GM12865 (cell line): ENCODE results near the gene KCNMB4.

ENCODE experiments used
- DNase-seq: peaks from one replicate; pipeline ENCODE4 v3.0.0; 2010; ENCODE audit warnings: low read depth
- H3K4me3 ChIP-seq: 2 replicates; pipeline ENCODE4 v1.5.1; 2011; ENCODE audit warnings: mild to moderate bottlenecking, low read depth, low read length, control low read depth
- TF ChIP-seq, protein P1 (sequence below): IDR thresholded peaks from 2 replicates; pipeline ENCODE4 v1.5.1; 2011; ENCODE audit warnings: low read length, control low read depth, low read depth, inconsistent platforms; ENCODE audit not compliant: insufficient read depth; ENCODE audit errors: missing control alignments

The KCNMB4 gene

DNA sequence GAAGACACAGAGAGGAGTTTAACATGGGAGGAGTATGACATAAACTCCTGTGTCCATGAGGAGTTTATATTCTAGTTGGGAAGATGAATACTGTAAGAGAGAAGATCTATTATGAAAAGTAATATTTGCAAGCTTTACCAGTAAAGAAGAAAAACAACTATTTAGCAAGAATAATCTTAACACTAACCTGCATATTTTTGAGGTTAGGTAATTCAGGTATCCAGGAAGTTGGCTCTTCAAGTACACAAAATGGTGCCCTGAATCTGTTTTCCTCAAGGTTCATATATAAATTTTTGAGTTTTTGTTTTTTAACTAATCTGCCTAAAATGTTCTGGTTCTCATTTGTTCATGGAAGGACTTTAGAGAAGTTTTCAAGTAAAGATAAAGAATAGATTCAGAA lies 33.9 kb upstream of the KCNMB4 start:
- no peak for DNase-seq
- H3K4me3 ChIP-seq: no peak overlapping the region
- TF ChIP-seq, protein P1, sequence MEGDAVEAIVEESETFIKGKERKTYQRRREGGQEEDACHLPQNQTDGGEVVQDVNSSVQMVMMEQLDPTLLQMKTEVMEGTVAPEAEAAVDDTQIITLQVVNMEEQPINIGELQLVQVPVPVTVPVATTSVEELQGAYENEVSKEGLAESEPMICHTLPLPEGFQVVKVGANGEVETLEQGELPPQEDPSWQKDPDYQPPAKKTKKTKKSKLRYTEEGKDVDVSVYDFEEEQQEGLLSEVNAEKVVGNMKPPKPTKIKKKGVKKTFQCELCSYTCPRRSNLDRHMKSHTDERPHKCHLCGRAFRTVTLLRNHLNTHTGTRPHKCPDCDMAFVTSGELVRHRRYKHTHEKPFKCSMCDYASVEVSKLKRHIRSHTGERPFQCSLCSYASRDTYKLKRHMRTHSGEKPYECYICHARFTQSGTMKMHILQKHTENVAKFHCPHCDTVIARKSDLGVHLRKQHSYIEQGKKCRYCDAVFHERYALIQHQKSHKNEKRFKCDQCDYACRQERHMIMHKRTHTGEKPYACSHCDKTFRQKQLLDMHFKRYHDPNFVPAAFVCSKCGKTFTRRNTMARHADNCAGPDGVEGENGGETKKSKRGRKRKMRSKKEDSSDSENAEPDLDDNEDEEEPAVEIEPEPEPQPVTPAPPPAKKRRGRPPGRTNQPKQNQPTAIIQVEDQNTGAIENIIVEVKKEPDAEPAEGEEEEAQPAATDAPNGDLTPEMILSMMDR: no peak

DNA sequence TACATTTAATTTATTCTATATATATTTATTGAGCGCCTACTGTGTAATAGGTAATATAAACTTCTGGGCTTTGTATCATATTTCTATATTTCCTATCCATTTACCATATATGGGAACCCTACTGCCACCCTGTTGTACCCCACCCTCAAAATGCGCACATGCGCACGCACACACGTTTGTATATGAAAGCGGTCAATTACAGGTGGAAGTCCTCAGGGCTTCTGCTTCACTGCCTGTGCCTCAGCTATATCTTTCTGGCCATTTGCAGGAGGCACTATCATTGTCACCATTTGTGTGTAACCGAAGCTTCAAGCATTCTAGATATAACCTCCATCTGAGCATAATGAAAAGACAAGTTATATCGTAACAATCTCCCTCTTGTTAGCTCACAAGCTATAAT lies 31.3 kb upstream of the KCNMB4 start:
- no peak for DNase-seq
- TF ChIP-seq, protein P1: no peak
- no peak overlapping the region for H3K4me3 ChIP-seq

DNA sequence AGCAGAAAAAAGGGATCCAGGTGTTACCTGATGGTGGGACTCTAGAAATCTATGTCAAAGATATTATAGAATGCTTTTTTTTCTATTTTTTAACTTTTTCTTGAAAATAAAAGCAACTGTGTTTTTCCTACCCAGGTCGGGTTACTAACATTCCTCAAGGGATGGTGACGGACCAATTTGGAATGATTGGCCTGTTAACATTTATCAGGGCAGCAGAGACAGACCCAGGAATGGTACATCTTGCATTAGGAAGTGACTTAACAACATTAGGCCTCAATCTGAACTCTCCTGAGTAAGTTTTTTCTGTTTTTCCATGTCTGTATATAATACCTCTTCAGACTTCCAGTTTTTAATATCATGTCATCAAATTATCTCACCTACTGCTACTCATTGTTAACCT lies 27.6 kb upstream of the KCNMB4 start:
- TF ChIP-seq, protein P1: no peak
- H3K4me3 ChIP-seq: no peak overlapping the region
- no peak for DNase-seq

DNA sequence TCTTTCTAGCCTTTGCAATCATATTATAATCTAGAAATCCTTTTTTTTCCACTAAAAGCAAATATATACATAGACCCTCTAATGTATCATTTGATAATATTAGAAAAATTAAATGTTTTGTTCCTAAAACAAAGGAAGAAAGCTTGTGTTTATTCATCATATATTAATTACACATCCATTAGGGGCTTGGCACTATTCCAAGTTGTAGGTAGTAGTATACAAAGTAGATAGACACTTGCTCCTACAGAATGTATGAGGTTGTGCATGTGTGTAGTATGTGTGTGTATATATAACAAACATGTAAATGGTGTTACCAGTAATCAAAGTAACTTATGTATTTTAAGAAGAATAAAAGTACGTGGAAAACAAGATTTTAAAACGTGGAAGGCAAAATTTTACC lies 15.0 kb upstream of the KCNMB4 start:
- TF ChIP-seq, protein P1: no peak
- DNase-seq: no peak
- no peak overlapping the region for H3K4me3 ChIP-seq

DNA sequence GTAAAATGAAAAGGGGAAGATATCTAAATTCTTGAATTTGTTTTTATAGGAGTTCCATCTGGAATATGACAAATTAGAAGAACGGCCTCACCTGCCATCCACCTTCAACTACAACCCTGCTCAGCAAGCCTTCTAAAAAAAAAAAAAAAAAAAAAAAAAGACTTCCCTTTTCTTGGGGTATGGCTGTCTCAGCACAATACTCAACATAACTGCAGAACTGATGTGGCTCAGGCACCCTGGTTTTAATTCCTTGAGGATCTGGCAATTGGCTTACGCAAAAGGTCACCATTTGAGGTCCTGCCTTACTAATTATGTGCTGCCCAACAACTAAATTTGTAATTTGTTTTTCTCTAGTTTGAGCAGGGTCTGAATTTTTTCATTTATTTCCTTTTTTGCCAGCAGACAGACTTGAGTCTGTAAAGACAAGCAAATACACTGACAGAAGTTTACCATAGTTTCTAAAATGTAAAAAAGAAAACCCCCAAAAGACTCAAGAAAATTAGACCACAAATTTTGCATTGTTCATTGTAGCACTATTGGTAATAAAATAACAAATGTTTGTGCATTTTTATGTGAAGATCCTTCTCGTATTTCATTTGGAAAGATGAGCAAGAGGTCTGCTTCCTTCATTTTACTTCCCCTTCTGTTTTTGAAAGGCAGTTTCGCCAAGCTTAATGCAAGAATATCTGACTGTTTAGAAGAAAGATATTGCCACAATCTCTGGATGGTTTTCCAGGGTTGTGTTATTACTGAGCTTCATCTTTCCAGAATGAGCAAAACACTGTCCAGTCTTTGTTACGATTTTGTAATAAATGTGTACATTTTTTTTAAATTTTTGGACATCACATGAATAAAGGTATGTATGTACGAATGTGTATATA lies 12.1 kb upstream of the KCNMB4 start:
- TF ChIP-seq, protein P1: no peak
- no peak overlapping the region for H3K4me3 ChIP-seq
- no peak for DNase-seq

DNA sequence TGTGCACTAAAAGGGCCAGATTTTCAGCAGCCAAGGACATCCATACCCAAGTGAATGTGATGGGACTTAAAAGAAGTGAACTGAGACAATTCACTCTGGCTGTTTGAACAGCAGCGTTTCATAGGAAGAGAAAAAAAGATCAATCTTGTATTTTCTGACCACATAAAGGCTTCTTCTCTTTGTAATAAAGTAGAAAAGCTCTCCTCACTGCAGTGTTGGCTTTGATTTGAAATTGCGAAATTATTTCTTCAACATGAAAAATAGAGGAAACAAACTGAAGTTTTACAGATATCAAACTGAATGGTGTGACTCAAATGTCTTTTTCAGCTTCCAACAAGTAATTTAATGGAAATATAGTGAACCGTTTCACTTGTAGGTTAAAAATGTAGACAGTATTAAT lies 11.3 kb upstream of the KCNMB4 start:
- H3K4me3 ChIP-seq: no peak overlapping the region
- no peak for DNase-seq
- TF ChIP-seq, protein P1: no peak

DNA sequence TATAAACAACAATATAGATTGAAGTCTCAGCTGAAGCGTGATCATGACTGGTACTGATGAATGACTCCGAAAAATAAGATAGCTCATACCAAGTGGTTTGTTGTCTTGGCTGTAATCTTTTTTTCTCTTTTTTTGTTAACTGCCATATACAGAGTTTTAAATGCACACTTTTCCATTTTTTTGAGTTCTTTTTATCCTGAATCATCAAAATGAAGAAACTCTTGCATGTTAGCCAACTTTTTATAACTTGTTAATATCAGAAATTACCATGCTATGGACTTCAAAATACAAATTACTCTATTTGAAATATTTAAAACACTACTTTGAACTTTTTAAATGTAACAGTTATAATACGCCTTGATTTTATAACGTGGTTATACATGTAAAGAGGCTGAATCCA lies 10.1 kb upstream of the KCNMB4 start:
- H3K4me3 ChIP-seq: no peak overlapping the region
- TF ChIP-seq, protein P1: no peak
- DNase-seq: no peak
